Body of pancreas (tissue), 4 donors: ENCODE data around the gene PLEKHA6.
"Not testable (repeated sequence)": the region's sequence is repeated elsewhere in the genome, so short reads cannot be mapped to it uniquely, and the experiment has no call there.

Experiments
- POLR2A ChIP-seq, 3 donors: fragments of 450-650 bp; IDR thresholded peaks; one replicate each; pipeline ENCODE4 v1.6.1; 2016; ENCODE audit warnings: antibody characterized with exemption in 3 of 3, mild to moderate bottlenecking in 2 of 3
- TF ChIP-seq, protein P1 (sequence below), 7 experiments: fragments of 450-650 bp in 4 of 7; fragments of 200-600 bp in 3 of 7; sonication (generic) in 3 of 7; IDR thresholded peaks; one replicate each; pipeline ENCODE4 v1.5.1; 2016 to 2019; ENCODE audit warnings: antibody characterized with exemption in 7 of 7

DNA sequence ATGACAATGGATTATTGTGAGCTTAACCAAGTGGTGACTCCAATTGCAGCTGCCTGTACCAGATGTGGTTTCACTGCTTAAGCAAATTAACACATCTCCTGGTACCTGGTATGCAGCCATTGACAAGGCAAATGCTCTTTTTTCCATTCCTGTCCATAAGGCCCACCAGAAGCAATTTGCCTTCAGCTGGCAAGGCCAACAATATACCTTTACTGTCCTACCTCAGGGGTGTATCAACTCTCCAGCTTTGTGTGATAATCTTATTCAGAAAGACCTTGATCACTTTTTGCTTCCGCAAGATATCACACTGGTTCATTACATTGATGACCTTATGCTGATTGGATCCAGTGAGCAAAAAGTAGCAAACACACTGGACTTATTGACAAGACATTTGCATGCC is 122.2 kb downstream of the PLEKHA6 start:
- TF ChIP-seq, protein P1, sequence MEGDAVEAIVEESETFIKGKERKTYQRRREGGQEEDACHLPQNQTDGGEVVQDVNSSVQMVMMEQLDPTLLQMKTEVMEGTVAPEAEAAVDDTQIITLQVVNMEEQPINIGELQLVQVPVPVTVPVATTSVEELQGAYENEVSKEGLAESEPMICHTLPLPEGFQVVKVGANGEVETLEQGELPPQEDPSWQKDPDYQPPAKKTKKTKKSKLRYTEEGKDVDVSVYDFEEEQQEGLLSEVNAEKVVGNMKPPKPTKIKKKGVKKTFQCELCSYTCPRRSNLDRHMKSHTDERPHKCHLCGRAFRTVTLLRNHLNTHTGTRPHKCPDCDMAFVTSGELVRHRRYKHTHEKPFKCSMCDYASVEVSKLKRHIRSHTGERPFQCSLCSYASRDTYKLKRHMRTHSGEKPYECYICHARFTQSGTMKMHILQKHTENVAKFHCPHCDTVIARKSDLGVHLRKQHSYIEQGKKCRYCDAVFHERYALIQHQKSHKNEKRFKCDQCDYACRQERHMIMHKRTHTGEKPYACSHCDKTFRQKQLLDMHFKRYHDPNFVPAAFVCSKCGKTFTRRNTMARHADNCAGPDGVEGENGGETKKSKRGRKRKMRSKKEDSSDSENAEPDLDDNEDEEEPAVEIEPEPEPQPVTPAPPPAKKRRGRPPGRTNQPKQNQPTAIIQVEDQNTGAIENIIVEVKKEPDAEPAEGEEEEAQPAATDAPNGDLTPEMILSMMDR (IDR thresholded peaks at IDR 0.05) = not testable (repeated sequence)
- TF ChIP-seq POLR2A (IDR thresholded peaks at IDR 0.05) = not testable (repeated sequence)
